ENCODE data around the gene PDGFD.

The PDGFD gene

DNA sequence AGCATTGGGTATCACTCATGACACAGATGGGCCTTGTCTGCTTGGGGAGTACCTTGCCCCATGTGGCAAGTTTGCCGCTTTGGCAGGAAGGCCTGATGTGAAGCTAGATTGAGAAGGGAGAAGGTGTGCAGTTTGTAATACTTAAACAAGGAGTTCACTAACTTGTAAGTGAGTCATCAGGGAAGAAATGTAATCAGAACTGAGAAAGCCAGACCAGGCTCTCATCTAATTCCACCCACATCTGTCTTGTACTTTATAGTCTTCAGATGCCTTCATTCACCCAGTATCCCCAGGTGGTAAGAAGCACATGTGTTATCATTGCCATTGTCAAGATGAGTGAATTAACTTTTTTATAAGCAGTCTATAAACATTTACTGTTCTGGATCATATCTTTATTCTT, 243.5 kb downstream of the PDGFD start:
- no peak for TF ChIP-seq CREB1 (IDR thresholded peaks at IDR 0.05; ENCODE audit: low read depth)

DNA sequence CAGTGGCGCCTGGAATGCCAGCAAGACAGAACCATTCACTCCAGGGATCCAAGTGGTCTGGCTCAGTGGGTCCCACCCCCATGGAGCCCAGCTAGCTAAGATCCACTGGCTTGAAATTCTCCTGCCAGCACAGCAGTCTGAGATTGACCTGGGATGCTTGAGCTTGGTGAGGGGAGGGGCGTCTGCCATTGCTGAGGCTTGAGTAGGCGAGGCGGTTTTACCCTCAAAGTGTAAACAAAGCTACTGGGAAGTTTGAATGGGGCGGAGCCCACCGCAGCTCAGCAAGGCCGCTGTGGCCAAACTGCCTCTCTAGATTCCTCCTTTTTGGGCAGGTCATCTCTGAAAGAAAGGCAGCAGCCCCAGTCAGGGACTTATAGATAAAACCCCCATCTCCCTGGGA, 253.2 kb downstream of the PDGFD start:
- TF ChIP-seq EGR1 (IDR thresholded peaks at IDR 0.05) (no peak), TCF12 (IDR thresholded peaks at IDR 0.05; ENCODE audit: low read depth) (no peak), RAD21 (IDR thresholded peaks at IDR 0.05; ENCODE audit: low read depth) (no peak), FOXM1 (IDR thresholded peaks at IDR 0.05; ENCODE audit: borderline replicate concordance, low read depth) (no peak), CEBPB (IDR thresholded peaks at IDR 0.05) (no peak), EP300 (IDR thresholded peaks at IDR 0.05; ENCODE audit: borderline replicate concordance) (no peak), YY1 (IDR thresholded peaks at IDR 0.05; ENCODE audit: low read depth) (no peak), CREB1 (IDR thresholded peaks at IDR 0.05; ENCODE audit: low read depth) (no peak), NFIC (IDR thresholded peaks at IDR 0.05) (no peak)
- TF ChIP-seq, protein P1, sequence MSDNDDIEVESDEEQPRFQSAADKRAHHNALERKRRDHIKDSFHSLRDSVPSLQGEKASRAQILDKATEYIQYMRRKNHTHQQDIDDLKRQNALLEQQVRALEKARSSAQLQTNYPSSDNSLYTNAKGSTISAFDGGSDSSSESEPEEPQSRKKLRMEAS (IDR thresholded peaks at IDR 0.05): no peak
- TF ChIP-seq, protein P2, sequence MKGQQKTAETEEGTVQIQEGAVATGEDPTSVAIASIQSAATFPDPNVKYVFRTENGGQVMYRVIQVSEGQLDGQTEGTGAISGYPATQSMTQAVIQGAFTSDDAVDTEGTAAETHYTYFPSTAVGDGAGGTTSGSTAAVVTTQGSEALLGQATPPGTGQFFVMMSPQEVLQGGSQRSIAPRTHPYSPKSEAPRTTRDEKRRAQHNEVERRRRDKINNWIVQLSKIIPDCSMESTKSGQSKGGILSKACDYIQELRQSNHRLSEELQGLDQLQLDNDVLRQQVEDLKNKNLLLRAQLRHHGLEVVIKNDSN (IDR thresholded peaks at IDR 0.05): no peak

DNA sequence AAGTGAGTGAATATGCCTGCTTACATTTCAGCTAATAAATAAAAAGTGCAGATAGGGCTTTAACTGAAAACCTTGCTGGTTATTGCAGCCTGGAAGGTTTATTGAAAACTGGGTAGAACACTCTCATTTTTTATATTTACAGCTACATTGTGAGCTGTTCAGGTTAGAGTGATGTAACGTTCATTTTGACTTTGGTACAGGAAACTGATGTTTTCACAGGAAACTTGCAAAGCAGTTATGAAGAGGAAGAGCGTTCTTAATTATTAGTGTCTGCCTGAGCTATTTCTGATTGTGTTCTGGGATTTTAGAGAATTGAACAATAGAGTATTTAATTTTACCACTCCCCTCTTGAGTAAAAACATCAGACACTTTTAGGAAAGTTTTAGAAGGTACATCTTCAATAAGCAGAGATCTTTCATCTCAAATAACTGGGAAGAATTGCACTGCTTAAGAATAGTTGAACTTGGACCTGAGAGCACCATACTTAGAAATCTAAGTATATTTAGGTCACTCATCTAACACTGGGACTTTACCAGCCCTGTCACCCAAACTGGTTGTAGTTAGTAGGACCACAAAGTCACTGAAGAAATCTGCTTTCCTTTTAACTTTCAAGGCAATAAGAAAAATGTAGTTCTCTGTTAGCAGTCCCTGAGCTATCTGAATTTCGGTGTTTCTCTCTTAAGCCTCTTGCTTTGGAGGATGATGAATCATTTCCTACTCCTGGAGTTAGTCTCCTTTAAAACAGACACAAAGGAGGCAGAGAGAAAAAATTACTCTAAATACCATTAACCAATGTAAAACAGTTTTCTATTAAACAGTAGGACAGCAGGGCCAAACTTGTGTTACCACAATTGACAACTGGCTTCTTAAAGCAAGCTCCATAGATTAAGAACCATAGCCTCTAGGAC, 256.1 kb downstream of the PDGFD start:
- no peak for TF ChIP-seq YY1 (IDR thresholded peaks at IDR 0.05; ENCODE audit: low read depth)

DNA sequence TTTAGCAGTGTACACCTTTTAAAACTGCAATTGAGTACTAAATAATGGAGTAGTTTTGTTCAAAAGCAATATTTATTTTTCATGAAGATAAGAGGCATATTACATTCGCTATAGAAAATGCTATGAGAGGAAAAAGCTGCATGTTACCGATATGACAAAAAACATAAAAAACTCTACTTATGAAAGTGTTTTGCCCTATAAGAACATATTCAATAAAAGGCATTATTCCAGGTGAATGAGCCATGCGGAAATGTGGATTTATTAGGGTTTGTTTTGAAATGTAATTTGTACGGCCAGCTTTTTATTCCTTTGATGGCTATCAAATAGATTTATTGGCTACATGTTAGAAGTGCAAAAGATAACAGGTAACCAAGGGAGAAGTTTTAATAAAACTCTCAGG, 256.8 kb downstream of the PDGFD start:
- TF ChIP-seq CEBPB (IDR thresholded peaks at IDR 0.05) (no peak), TAF1 (IDR thresholded peaks at IDR 0.05; ENCODE audit: low read depth) (no peak), ZBTB7A (IDR thresholded peaks at IDR 0.05; ENCODE audit: low read depth) (no peak), TCF12 (IDR thresholded peaks at IDR 0.05; ENCODE audit: low read depth) (no peak), EP300 (IDR thresholded peaks at IDR 0.05; ENCODE audit: borderline replicate concordance) (no peak), YY1 (IDR thresholded peaks at IDR 0.05; ENCODE audit: low read depth) (no peak), RAD21 (IDR thresholded peaks at IDR 0.05; ENCODE audit: low read depth) (no peak), CREB1 (IDR thresholded peaks at IDR 0.05; ENCODE audit: low read depth) (no peak)
- TF ChIP-seq, protein P3, sequence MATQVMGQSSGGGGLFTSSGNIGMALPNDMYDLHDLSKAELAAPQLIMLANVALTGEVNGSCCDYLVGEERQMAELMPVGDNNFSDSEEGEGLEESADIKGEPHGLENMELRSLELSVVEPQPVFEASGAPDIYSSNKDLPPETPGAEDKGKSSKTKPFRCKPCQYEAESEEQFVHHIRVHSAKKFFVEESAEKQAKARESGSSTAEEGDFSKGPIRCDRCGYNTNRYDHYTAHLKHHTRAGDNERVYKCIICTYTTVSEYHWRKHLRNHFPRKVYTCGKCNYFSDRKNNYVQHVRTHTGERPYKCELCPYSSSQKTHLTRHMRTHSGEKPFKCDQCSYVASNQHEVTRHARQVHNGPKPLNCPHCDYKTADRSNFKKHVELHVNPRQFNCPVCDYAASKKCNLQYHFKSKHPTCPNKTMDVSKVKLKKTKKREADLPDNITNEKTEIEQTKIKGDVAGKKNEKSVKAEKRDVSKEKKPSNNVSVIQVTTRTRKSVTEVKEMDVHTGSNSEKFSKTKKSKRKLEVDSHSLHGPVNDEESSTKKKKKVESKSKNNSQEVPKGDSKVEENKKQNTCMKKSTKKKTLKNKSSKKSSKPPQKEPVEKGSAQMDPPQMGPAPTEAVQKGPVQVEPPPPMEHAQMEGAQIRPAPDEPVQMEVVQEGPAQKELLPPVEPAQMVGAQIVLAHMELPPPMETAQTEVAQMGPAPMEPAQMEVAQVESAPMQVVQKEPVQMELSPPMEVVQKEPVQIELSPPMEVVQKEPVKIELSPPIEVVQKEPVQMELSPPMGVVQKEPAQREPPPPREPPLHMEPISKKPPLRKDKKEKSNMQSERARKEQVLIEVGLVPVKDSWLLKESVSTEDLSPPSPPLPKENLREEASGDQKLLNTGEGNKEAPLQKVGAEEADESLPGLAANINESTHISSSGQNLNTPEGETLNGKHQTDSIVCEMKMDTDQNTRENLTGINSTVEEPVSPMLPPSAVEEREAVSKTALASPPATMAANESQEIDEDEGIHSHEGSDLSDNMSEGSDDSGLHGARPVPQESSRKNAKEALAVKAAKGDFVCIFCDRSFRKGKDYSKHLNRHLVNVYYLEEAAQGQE (IDR thresholded peaks at IDR 0.05; ENCODE audit: low read depth): no peak

DNA sequence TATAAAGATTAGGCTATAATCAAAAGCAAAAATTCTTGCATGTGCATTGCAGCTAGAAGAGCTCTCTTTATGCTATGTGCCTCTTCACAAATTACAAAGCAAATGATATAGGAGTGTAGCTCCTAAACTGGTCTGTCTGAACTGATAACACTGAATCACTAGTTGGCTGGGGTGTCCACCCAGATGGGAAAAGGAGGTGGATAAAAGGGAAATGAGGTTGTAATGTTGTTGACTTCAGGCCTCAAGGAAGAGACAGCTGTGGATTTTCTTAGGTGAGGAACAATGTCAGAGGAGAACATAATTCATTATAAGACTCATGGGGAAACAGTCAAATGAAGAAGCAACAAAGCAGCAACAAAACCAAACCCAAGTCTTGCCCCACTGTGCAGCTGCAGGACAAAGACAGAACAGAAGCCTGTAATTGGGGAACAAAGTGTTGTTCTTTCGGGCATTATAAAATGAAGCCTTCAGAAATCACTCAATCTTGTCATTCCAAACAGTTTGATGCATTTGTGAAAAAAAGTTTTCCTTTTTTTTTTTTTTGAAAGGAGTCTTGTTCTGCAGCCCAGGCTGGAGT, 257.6 kb downstream of the PDGFD start:
- no peak for TF ChIP-seq YY1 (IDR thresholded peaks at IDR 0.05; ENCODE audit: low read depth)
- TF ChIP-seq, protein P2 (IDR thresholded peaks at IDR 0.05): no peak
- no peak for TF ChIP-seq NFIC (IDR thresholded peaks at IDR 0.05)
- no peak for TF ChIP-seq ZBTB7A (IDR thresholded peaks at IDR 0.05; ENCODE audit: low read depth)
- no peak for TF ChIP-seq EGR1 (IDR thresholded peaks at IDR 0.05)
- no peak for TF ChIP-seq CEBPB (IDR thresholded peaks at IDR 0.05)
- no peak for TF ChIP-seq RAD21 (IDR thresholded peaks at IDR 0.05; ENCODE audit: low read depth)
- no peak for TF ChIP-seq TEAD4 (IDR thresholded peaks at IDR 0.05)
- no peak for TF ChIP-seq CREB1 (IDR thresholded peaks at IDR 0.05; ENCODE audit: low read depth)
- no peak for TF ChIP-seq TAF1 (IDR thresholded peaks at IDR 0.05; ENCODE audit: low read depth)
- TF ChIP-seq FOXM1 (IDR thresholded peaks at IDR 0.05; ENCODE audit: borderline replicate concordance, low read depth): no peak
- TF ChIP-seq, protein P1 (IDR thresholded peaks at IDR 0.05): no peak
- TF ChIP-seq TCF12 (IDR thresholded peaks at IDR 0.05; ENCODE audit: low read depth): no peak
- no peak for TF ChIP-seq EP300 (IDR thresholded peaks at IDR 0.05; ENCODE audit: borderline replicate concordance)
- TF ChIP-seq, protein P3 (IDR thresholded peaks at IDR 0.05; ENCODE audit: low read depth): no peak

DNA sequence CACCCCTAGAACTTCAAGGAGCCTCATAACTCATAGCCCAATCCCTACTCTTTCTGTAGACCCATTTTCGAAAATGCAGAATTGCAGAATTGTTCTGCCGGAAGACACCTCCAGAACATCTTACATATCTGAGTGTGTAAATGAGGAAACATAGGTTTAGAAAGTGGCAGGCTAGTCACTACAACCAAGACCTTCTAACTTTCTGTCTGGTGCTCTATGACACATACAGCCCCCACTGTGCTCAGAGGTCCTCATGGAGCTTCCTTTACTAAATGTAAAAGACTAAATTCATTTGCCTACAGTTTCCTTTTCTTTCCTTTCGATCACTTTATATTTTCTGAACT, 259.7 kb downstream of the PDGFD start:
- TF ChIP-seq ZBTB7A (IDR thresholded peaks at IDR 0.05; ENCODE audit: low read depth): no peak
- TF ChIP-seq, protein P2 (IDR thresholded peaks at IDR 0.05): no peak
- TF ChIP-seq FOXM1 (IDR thresholded peaks at IDR 0.05; ENCODE audit: borderline replicate concordance, low read depth): no peak
- TF ChIP-seq CREB1 (IDR thresholded peaks at IDR 0.05; ENCODE audit: low read depth): no peak
- no peak for TF ChIP-seq RAD21 (IDR thresholded peaks at IDR 0.05; ENCODE audit: low read depth)
- no peak for TF ChIP-seq EP300 (IDR thresholded peaks at IDR 0.05; ENCODE audit: borderline replicate concordance)
- TF ChIP-seq CEBPB (IDR thresholded peaks at IDR 0.05): no peak
- TF ChIP-seq EGR1 (IDR thresholded peaks at IDR 0.05): no peak
- no peak for TF ChIP-seq NFIC (IDR thresholded peaks at IDR 0.05)

Data from Ishikawa (cell line).